HepG2 (cell line): Measurements from ENCODE around the gene GLCE.

ENCODE experiments used
- CENPX ChIP-seq: sonication (generic); formaldehyde crosslinking; IDR thresholded peaks from 2 replicates; pipeline ENCODE4 v1.9.0; 2021; ENCODE audit warnings: mild to moderate bottlenecking, missing genetic modification reagents, moderate library complexity
- SP1 ChIP-seq, 2 experiments: fragments of 450-650 bp in 1 of 2; sonication (generic) in 1 of 2; formaldehyde crosslinking in 1 of 2; IDR thresholded peaks; 2 replicates each; pipeline versions ENCODE4 v1.4.0 to v1.6.1; 2016 to 2020; ENCODE audit warnings: missing genetic modification reagents in 1 of 2
- TGIF2 ChIP-seq: IDR thresholded peaks from 2 replicates; pipeline ENCODE4 v1.6.1; 2016; ENCODE audit warnings: control low read depth, missing compliant biosample characterization
- ZFP37 ChIP-seq: sonication (generic); formaldehyde crosslinking; IDR thresholded peaks from 2 replicates; pipeline ENCODE4 v1.4.0; 2020; ENCODE audit warnings: missing genetic modification reagents, borderline replicate concordance

GRCh38 chr15:69305933-69306568 is 145.6 kb downstream of the GLCE start:
- no peak for TF ChIP-seq ZFP37 (CRISPR knock-in tag)
- TF ChIP-seq TGIF2 (CRISPR knock-in tag): no peak
- TF ChIP-seq SP1 (IDR thresholded peaks at IDR 0.05): no peak
- no peak for TF ChIP-seq SP1 (CRISPR knock-in tag; IDR thresholded peaks at IDR 0.05)
- no peak for TF ChIP-seq CENPX
